HG02623 (cell line): Measurements from ENCODE around the gene RNF39.

ENCODE experiments used
- ATAC-seq: cut with Tn5 transposase; IDR thresholded peaks from one replicate; pipeline ENCODE4 v1.9.1; 2021; ENCODE audit warnings: moderate library complexity; ENCODE audit not compliant: unreplicated experiment

RNF39 gene

DNA sequence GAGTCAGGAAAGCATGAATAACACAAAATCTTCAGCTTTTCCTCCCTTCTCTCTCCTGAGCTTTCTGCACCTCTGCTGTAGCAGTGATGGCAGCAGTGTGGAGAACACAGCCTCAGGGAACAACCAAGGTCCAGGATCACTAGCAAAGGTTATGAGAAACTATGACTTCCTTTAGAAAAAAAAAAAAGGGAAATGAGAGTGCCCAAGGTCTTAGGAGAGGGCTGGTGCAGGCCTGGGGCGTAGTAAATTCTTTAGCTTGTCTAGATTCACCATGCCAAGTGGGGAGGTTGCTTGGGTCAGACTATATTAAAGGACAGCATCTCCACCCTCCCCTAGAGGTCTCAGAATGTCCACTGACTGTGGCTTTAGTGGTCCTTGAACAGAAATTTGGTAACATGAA, 54.9 kb downstream of the RNF39 start:
- ATAC-seq: no peak
